HCT116 (cell line): ENCODE measurements around the gene MYO10. TPM values are rescaled to one million over a fixed set of nuclear protein-coding genes. Genes with fewer than 3 reads are reported as not detected.

ENCODE experiments used
- ATAC-seq: fragments of 200-7000 bp; cut with Tn5 transposase; 2 replicates; pipeline ENCODE4 v1.9.1; 2020; ENCODE audit warnings: mild to moderate bottlenecking, moderate library complexity
- BruUV-seq: library from RNA; stranded (reverse); fragments of 400-500 nt; replicated peaks from 2 replicates; lab custom pipeline; 2021; lab: Mats Ljungman, UMichigan
- CTCF ChIA-PET: fragments of 300-600 bp; sonication (Branson Sonifier 250); formaldehyde crosslinking; loops from one replicate; lab custom pipeline; 2021; ENCODE audit warnings: antibody characterized with exemption; lab: Charles Lee
- POLR2A ChIA-PET: fragments of 300-600, 350-600 bp; sonication (Branson Sonifier 250); formaldehyde crosslinking; loops from one replicate; lab custom pipeline; 2021; ENCODE audit warnings: antibody characterized with exemption; lab: Charles Lee
- RAD21 ChIA-PET, 2 experiments: fragments of 300-600 bp; sonication (Branson Sonifier 250); formaldehyde crosslinking; loops; one replicate each; lab custom pipeline; 2023; ENCODE audit warnings: low total read pairs in 2 of 2; ENCODE audit not compliant: uncharacterized antibody in 2 of 2, unreplicated experiment in 2 of 2, low non-redundant PET in 1 of 2; lab: Charles Lee
- DNase-seq: peaks from one replicate; pipeline ENCODE4 v3.0.0-alpha.2; 2010; ENCODE audit warnings: low read depth, low spot score
- H2AFZ ChIP-seq: fragments of 200-600 bp; shearing (Covaris generic), sonication (generic); 2 replicates; pipeline ENCODE4 v1.6.1; 2017; ENCODE audit warnings: low read depth, mixed run types, mixed read lengths, antibody characterized with exemption, low read length; ENCODE audit not compliant: poor library complexity, severe bottlenecking
- H3K27ac ChIP-seq: 2 replicates; pipeline ENCODE4 v1.5.1; 2012; ENCODE audit warnings: low read depth, low read length
- H3K27me3 ChIP-seq: fragments of 200-600 bp; sonication (generic); 2 replicates; pipeline ENCODE4 v1.6.1; 2016; ENCODE audit warnings: mixed run types, low read length, mixed read lengths; ENCODE audit not compliant: insufficient read depth
- H3K36me3 ChIP-seq, 2 experiments: fragments of 200-500 bp in 1 of 2; fragments of 200-600 bp in 1 of 2; sonication (Bioruptor generic) in 1 of 2; sonication (generic) in 1 of 2; 2 replicates each; pipeline versions ENCODE4 v1.5.1 to v1.6.1; 2014 to 2016; ENCODE audit warnings: low read length in 2 of 2, inconsistent platforms in 1 of 2, mixed read lengths in 1 of 2, mixed run types in 1 of 2; ENCODE audit not compliant: insufficient read depth in 2 of 2, control insufficient read depth in 1 of 2
- H3K4me1 ChIP-seq, 2 experiments: fragments of 200-600 bp in 1 of 2; sonication (generic) in 1 of 2; 2 replicates each; pipeline versions ENCODE4 v1.5.1 to v1.6.1; 2012 to 2017; ENCODE audit warnings: low read length in 2 of 2, inconsistent platforms in 1 of 2, mild to moderate bottlenecking in 1 of 2, mixed read lengths in 1 of 2, mixed run types in 1 of 2, moderate library complexity in 1 of 2; ENCODE audit not compliant: insufficient read depth in 2 of 2, control insufficient read depth in 1 of 2
- H3K4me2 ChIP-seq: fragments of 200-600 bp; sonication (generic); 2 replicates; pipeline ENCODE4 v1.6.1; 2017; ENCODE audit warnings: mixed run types, low read length, mixed read lengths
- H3K4me3 ChIP-seq, 2 experiments: fragments of 200-600 bp in 1 of 2; sonication (generic) in 1 of 2; replicated peaks in 1 of 2; 2 replicates each; pipeline ENCODE4 v1.5.1; 2011 to 2016; ENCODE audit warnings: low read length in 2 of 2, control low read depth in 1 of 2, low read depth in 1 of 2, mild to moderate bottlenecking in 1 of 2, mixed read lengths in 1 of 2, mixed run types in 1 of 2
- H3K79me2 ChIP-seq: fragments of 200-600 bp; sonication (generic); 2 replicates; pipeline ENCODE4 v1.6.1; 2017; ENCODE audit warnings: mild to moderate bottlenecking, mixed run types, low read length, moderate library complexity, mixed read lengths; ENCODE audit not compliant: insufficient read depth
- H3K9ac ChIP-seq: fragments of 200-600 bp; sonication (generic); 2 replicates; pipeline ENCODE4 v1.6.1; 2016; ENCODE audit warnings: low read length, mixed read lengths
- H3K9me2 ChIP-seq: fragments of 200-600 bp; sonication (generic), shearing (Covaris generic); 2 replicates; pipeline ENCODE4 v1.6.1; 2017; ENCODE audit warnings: mixed run types, mild to moderate bottlenecking, moderate library complexity; ENCODE audit not compliant: insufficient read depth
- H3K9me3 ChIP-seq, 2 experiments: fragments of 200-500 bp in 1 of 2; fragments of 200-600 bp in 1 of 2; sonication (Bioruptor generic) in 1 of 2; sonication (generic) in 1 of 2; 2 replicates each; pipeline ENCODE4 v1.6.1; 2014 to 2017; ENCODE audit warnings: low read length in 2 of 2, mixed read lengths in 2 of 2, inconsistent platforms in 1 of 2, low read depth in 1 of 2, mild to moderate bottlenecking in 1 of 2, mixed run types in 1 of 2, moderate library complexity in 1 of 2; ENCODE audit not compliant: control insufficient read depth in 1 of 2, insufficient read depth in 1 of 2
- H4K20me1 ChIP-seq: fragments of 200-600 bp; sonication (generic), shearing (Covaris generic); 2 replicates; pipeline ENCODE4 v1.6.1; 2017; ENCODE audit warnings: mixed run types, mild to moderate bottlenecking, moderate library complexity; ENCODE audit not compliant: insufficient read depth
- CBX3 ChIP-seq: IDR thresholded peaks from 2 replicates; pipeline ENCODE4 v1.6.1; 2012; ENCODE audit warnings: low read depth
- EZH2 ChIP-seq: fragments of 200-600 bp; sonication (generic); IDR thresholded peaks from 2 replicates; pipeline ENCODE4 v1.6.1; 2017; ENCODE audit warnings: antibody characterized with exemption, mixed run types
- FOSL1 ChIP-seq: IDR thresholded peaks from 2 replicates; pipeline ENCODE4 v1.6.1; 2012; ENCODE audit warnings: low read depth
- JUND ChIP-seq: IDR thresholded peaks from 2 replicates; pipeline ENCODE4 v1.6.1; 2012
- SP1 ChIP-seq: IDR thresholded peaks from 2 replicates; pipeline ENCODE4 v1.6.1; 2012; ENCODE audit warnings: low read depth
- YY1 ChIP-seq: IDR thresholded peaks from 2 replicates; pipeline ENCODE4 v1.6.1; 2011; ENCODE audit warnings: low read length, low read depth, moderate library complexity, mild to moderate bottlenecking; ENCODE audit not compliant: insufficient replicate concordance; ENCODE audit errors: extremely low read depth
- intact Hi-C: fragments of 100-400 bp; cut with micrococcal nuclease; formaldehyde crosslinking; loops from 2 replicates; pipeline ENCODE4 v1.10.0; 2022
- total RNA-seq: library from RNA; stranded (reverse); gene quantifications from one replicate; pipeline ENCODE4 v1.2.1, GENCODE V29; 2021; ENCODE audit not compliant: unreplicated experiment
- TF ChIP-seq, protein P1 (sequence below), 3 experiments: fragments of 200-600 bp in 1 of 3; sonication (generic) in 1 of 3; IDR thresholded peaks in 2 of 3; conservative IDR thresholded peaks in 1 of 3; 2 replicates each; pipeline ENCODE4 v1.5.1; 2012 to 2017; ENCODE audit warnings: low read depth in 2 of 3, low read length in 2 of 3, antibody characterized with exemption in 1 of 3, borderline replicate concordance in 1 of 3, control low read depth in 1 of 3, mild to moderate bottlenecking in 1 of 3, mixed read lengths in 1 of 3, mixed run types in 1 of 3, moderate library complexity in 1 of 3; ENCODE audit not compliant: insufficient read depth in 1 of 3
- TF ChIP-seq, protein P2 (sequence below): IDR thresholded peaks from 2 replicates; pipeline ENCODE4 v1.6.1; 2011; ENCODE audit warnings: mild to moderate bottlenecking, low read length, moderate library complexity; ENCODE audit not compliant: insufficient replicate concordance; ENCODE audit errors: extremely low read depth
- TF ChIP-seq, protein P3 (sequence below): IDR thresholded peaks from 2 replicates; pipeline ENCODE4 v1.6.1; 2012; ENCODE audit warnings: low read depth

MYO10 gene
- total RNA-seq, 1 experiment from 2014 or later: 34.9 TPM

DNA sequence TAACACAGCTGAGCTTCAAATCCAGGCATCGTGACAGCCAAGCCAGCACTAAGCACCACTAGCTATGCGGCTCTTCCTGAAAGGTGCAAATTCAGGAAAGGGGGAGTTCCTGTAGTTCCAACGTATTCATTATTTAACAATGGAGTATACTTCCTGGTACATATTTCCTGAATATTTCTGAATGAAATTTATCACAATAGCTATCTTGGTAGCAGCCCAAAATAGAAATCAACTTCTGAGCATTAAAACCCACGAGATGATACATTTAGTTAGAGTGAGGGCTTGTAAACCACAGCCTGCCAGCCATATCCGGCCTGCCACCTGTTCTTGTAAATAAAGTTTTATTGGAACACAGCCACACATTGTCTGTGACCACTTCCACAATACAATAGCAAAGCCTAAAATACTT is 209.5 kb downstream of the MYO10 start:
- TF ChIP-seq, protein P1, sequence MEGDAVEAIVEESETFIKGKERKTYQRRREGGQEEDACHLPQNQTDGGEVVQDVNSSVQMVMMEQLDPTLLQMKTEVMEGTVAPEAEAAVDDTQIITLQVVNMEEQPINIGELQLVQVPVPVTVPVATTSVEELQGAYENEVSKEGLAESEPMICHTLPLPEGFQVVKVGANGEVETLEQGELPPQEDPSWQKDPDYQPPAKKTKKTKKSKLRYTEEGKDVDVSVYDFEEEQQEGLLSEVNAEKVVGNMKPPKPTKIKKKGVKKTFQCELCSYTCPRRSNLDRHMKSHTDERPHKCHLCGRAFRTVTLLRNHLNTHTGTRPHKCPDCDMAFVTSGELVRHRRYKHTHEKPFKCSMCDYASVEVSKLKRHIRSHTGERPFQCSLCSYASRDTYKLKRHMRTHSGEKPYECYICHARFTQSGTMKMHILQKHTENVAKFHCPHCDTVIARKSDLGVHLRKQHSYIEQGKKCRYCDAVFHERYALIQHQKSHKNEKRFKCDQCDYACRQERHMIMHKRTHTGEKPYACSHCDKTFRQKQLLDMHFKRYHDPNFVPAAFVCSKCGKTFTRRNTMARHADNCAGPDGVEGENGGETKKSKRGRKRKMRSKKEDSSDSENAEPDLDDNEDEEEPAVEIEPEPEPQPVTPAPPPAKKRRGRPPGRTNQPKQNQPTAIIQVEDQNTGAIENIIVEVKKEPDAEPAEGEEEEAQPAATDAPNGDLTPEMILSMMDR (IDR thresholded peaks at IDR 0.05 in 2 of 3, conservative IDR thresholded peaks at IDR 0.05 in 1 of 3; ENCODE audit: borderline replicate concordance in 1 of 3, insufficient read depth in 1 of 3, low read depth in 2 of 3, low read length in 2 of 3): no peak
- TF ChIP-seq, all 23 proteins: peak for 0
- H3K4me3 ChIP-seq: no peak overlapping the region
- no peaks in the 10 kb centered on the region for H4K20me1 ChIP-seq
- intact Hi-C loops: no loop called here
- no peak for ATAC-seq
- ChIA-PET POLR2A (no interaction called here), RAD21 (no interaction called here), CTCF (interaction anchor here (2.0 kb wide), 1 partner anchor 37 kb away, joined by 4 read pairs; no protein-coding TSS in a partner anchor)
- H3K36me3 ChIP-seq: no peaks in the 10 kb centered on the region
- no TSS peak for BruUV-seq
- H3K9ac ChIP-seq: no peak overlapping the region
- H3K4me2 ChIP-seq: no peak overlapping the region
- H3K9me2 ChIP-seq: no peaks in the 10 kb centered on the region
- H3K4me1 ChIP-seq: no peaks in the 10 kb centered on the region
- no peaks in the 10 kb centered on the region for H3K27me3 ChIP-seq
- H3K79me2 ChIP-seq: no peaks in the 10 kb centered on the region
- H2AFZ ChIP-seq: no peak overlapping the region
- no peak for DNase-seq
- no peaks in the 10 kb centered on the region for H3K9me3 ChIP-seq
- no peak overlapping the region for H3K27ac ChIP-seq

DNA sequence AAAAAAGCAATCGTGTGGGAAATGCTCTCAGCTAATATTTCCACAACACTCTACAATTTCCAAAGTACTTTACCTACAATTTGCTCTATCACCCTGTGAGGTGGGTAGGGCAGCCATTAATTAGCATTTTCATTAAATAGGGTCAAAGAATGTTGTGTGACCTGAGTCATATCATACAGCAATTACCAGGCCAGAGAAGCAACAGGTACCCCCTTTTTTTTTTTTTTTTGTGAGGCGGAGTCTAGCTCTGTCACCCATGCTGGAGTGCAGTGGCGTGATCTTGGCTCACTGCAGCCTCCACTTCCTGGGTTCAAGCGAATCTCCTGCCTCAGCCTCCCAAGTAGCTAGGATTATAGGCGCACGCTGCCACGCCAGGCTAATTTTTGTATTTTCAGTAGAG is 210.5 kb downstream of the MYO10 start:
- CTCF ChIA-PET: interaction anchor here (0.6 to 2.0 kb wide), 2 partner anchors 36 to 237 kb away, joined by 3 to 4 read pairs; no protein-coding TSS in a partner anchor
- intact Hi-C loops: no loop called here

More for the DNA sequence above, 210.5 kb downstream of the MYO10 start:
- no peaks in the 10 kb centered on the region for H4K20me1 ChIP-seq
- TF ChIP-seq YY1: no peak
- TF ChIP-seq FOSL1: no peak
- no peak for TF ChIP-seq SP1
- TF ChIP-seq, protein P2, sequence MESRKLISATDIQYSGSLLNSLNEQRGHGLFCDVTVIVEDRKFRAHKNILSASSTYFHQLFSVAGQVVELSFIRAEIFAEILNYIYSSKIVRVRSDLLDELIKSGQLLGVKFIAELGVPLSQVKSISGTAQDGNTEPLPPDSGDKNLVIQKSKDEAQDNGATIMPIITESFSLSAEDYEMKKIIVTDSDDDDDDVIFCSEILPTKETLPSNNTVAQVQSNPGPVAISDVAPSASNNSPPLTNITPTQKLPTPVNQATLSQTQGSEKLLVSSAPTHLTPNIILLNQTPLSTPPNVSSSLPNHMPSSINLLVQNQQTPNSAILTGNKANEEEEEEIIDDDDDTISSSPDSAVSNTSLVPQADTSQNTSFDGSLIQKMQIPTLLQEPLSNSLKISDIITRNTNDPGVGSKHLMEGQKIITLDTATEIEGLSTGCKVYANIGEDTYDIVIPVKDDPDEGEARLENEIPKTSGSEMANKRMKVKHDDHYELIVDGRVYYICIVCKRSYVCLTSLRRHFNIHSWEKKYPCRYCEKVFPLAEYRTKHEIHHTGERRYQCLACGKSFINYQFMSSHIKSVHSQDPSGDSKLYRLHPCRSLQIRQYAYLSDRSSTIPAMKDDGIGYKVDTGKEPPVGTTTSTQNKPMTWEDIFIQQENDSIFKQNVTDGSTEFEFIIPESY: no peak
- TF ChIP-seq JUND: no peak
- TF ChIP-seq, protein P3, sequence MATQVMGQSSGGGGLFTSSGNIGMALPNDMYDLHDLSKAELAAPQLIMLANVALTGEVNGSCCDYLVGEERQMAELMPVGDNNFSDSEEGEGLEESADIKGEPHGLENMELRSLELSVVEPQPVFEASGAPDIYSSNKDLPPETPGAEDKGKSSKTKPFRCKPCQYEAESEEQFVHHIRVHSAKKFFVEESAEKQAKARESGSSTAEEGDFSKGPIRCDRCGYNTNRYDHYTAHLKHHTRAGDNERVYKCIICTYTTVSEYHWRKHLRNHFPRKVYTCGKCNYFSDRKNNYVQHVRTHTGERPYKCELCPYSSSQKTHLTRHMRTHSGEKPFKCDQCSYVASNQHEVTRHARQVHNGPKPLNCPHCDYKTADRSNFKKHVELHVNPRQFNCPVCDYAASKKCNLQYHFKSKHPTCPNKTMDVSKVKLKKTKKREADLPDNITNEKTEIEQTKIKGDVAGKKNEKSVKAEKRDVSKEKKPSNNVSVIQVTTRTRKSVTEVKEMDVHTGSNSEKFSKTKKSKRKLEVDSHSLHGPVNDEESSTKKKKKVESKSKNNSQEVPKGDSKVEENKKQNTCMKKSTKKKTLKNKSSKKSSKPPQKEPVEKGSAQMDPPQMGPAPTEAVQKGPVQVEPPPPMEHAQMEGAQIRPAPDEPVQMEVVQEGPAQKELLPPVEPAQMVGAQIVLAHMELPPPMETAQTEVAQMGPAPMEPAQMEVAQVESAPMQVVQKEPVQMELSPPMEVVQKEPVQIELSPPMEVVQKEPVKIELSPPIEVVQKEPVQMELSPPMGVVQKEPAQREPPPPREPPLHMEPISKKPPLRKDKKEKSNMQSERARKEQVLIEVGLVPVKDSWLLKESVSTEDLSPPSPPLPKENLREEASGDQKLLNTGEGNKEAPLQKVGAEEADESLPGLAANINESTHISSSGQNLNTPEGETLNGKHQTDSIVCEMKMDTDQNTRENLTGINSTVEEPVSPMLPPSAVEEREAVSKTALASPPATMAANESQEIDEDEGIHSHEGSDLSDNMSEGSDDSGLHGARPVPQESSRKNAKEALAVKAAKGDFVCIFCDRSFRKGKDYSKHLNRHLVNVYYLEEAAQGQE: no peak
- TF ChIP-seq EZH2: no peak
- TF ChIP-seq CBX3: no peak
- no peak overlapping the region for H3K27ac ChIP-seq
- H3K4me2 ChIP-seq: no peak overlapping the region
- no peak overlapping the region for H2AFZ ChIP-seq
- no peaks in the 10 kb centered on the region for H3K79me2 ChIP-seq
- no peaks in the 10 kb centered on the region for H3K27me3 ChIP-seq
- POLR2A ChIA-PET: no interaction called here
- no peaks in the 10 kb centered on the region for H3K36me3 ChIP-seq
- no TSS peak for BruUV-seq
- H3K9me2 ChIP-seq: no peaks in the 10 kb centered on the region
- no peak for DNase-seq
- no peaks in the 10 kb centered on the region for H3K9me3 ChIP-seq
- H3K4me1 ChIP-seq: no peaks in the 10 kb centered on the region
- no peak overlapping the region for H3K9ac ChIP-seq
- RAD21 ChIA-PET: no interaction called here
- no peak for ATAC-seq
- no peak overlapping the region for H3K4me3 ChIP-seq
